ENCODE results near the gene IL17RD. TPM values are rescaled to one million over a fixed set of nuclear protein-coding genes. Genes with fewer than 3 reads are reported as not detected.
A peak's percentile ranks its signal among the peaks of the same experiment; 100 is the strongest.

Gene IL17RD
- total RNA-seq (1 to 10 TPM; 1.5 to 2.8 (median 2.3) TPM), polyA plus RNA-seq (0.59 TPM)
- long read RNA-seq, donor 1: 0 reads
- long read RNA-seq, donor 2: 0 reads
- long read RNA-seq, donor 3, full-length matches to known transcripts: 1 of 1 reads
- long read RNA-seq, donor 3, partial matches to known transcripts: 0 of 1 reads
- long read RNA-seq, donor 3, other reads (novel, unspliced or antisense): 0 of 1 reads
- long read RNA-seq, donor 4: 0 reads

DNA sequence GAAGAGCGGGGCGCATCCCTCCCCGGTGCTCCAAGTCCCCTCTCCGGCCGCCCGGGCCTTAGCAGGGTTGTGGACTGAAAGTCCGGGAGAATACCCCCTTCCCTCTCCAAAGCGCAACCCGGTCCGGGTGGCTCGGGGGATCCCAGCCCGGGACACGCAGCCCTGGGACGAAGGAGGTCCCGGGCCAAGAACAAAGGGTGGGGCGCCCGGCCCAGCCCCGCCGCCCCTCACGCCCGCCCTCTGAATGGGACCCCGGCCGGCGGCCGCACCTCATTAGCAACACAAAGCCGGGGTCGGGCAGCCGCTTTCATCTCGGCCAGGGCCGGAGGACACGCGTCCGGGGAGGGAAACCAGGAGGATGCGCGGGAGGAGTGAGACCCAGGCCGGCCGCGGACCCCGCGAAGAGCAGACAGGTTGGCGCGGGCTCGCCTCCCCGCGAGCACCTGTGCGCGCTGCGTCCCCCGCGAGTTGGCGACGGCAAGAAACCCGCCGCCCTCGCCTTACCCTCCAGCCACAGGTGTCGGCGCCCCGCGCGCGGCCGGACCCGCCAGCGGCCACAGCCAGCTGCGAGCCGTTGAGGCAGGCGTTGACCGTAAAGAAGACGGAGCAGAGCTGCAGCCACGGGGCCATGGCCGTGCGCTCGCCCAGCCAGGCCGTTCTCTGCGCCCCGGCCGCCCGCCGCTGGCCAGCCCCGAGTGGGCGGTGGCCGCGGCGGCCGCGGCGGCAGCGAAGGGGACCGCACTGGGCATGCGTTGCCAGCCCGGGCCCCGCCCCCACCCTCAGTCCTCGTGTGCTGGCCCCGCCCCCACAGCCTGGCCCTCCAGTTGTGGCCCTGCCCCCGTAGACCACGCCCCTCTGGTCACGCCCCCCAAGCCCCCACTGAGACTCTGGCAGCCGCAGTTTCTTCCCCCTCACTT lies at the start of gene IL17RD:
Gene IL17RD, minus strand, starts transcription at position 697 of the 917 bp plus-strand sequence. Its CDS starts 67 bp downstream, at position 630.
- peak; percentile 92 to 94 for ATAC-seq
- WGBS: under 1% methylated on average over 98 of the region's 98 CpGs

GRCh38 chr3:57206423-57206822 lies 41.3 kb upstream of the IL17RD start:
- 96% methylated on average over 2 of the region's 2 CpGs for WGBS
- H3K4me1 ChIP-seq (ENCODE audit: control insufficient read depth, insufficient read depth, low read length): no peaks in the 10 kb centered on the region
- no peaks in the 10 kb centered on the region for H3K9me3 ChIP-seq (ENCODE audit: control insufficient read depth, low read length)
- DNase-seq: no peak
- H3K4me3 ChIP-seq (ENCODE audit: low read length): no peak overlapping the region
- no peak overlapping the region for H3K27ac ChIP-seq (ENCODE audit: low read length)
- H3K27me3 ChIP-seq (ENCODE audit: control insufficient read depth, insufficient read depth): no peaks in the 10 kb centered on the region
- ATAC-seq: no peak
- intact Hi-C loops (cut with DNase I): no loop called here

More for the DNA sequence above, at the start of gene IL17RD:
- H3K4me1 ChIP-seq (ENCODE audit: control insufficient read depth, insufficient read depth, low read length): peaks cover 7% of the 10 kb centered on the region
- H3K27ac ChIP-seq (ENCODE audit: low read length): no peak within 1 kb of the TSS
- DNase-seq: peak; percentile 85 to 94 (median 93)
- H3K27me3 ChIP-seq (ENCODE audit: control insufficient read depth, insufficient read depth): no peaks in the 10 kb centered on the region
- intact Hi-C loops (cut with DNase I): no loop called here
- H3K4me3 ChIP-seq (ENCODE audit: low read length): peak within 1 kb of the TSS; percentile 83
- H3K9me3 ChIP-seq (ENCODE audit: control insufficient read depth, low read length): no peaks in the 10 kb centered on the region

GRCh38 chr3:57199895-57200297 lies 34.7 kb upstream of the IL17RD start, which contains the start of gene HESX1:
Gene HESX1 (minus strand): TSS chr3:57199978. CDS start chr3:57199918, 60 bp downstream.
- intact Hi-C loops (cut with DNase I): no loop called here
- no peak for ATAC-seq

DNA sequence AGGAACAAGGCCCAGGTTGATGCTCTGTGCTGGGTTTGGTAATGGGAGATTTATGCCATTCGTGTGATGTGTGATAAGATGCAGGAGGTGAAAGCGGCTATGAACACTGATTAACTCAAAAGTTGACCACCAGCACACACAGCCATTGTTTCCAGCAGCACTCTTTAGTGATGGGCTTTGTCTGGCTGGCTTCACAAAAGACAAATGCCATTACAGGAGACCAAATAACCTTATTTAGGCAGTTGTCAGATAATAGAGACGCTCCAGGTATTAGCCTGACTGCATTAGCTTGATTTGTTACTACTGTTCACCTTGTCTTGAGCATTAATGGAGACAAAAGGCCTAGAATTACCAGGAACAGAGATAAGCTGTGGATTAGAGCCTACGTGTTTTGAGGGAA lies 29.5 kb upstream of the IL17RD start:
- Histone ChIP-seq H3K4me3 (ENCODE audit: low read length) (no peak overlapping the region), H3K9me3 (ENCODE audit: control insufficient read depth, low read length) (no peaks in the 10 kb centered on the region), H3K4me1 (ENCODE audit: control insufficient read depth, insufficient read depth, low read length) (no peaks in the 10 kb centered on the region), H3K27ac (ENCODE audit: low read length) (no peak overlapping the region), H3K27me3 (ENCODE audit: control insufficient read depth, insufficient read depth) (no peaks in the 10 kb centered on the region)
- WGBS: 84% methylated on average over 4 of the region's 4 CpGs
- ATAC-seq (no peak), DNase-seq (no peak)
- intact Hi-C loops (cut with DNase I): no loop called here

More at GRCh38 chr3:57199895-57200297, 34.7 kb upstream of the IL17RD start, which contains the start of gene HESX1:
- Histone ChIP-seq H3K4me1 (ENCODE audit: control insufficient read depth, insufficient read depth, low read length) (no peaks in the 10 kb centered on the region), H3K4me3 (ENCODE audit: low read length) (no peak within 1 kb of the TSS), H3K27me3 (ENCODE audit: control insufficient read depth, insufficient read depth) (no peaks in the 10 kb centered on the region), H3K27ac (ENCODE audit: low read length) (no peak within 1 kb of the TSS), H3K9me3 (ENCODE audit: control insufficient read depth, low read length) (no peaks in the 10 kb centered on the region)
- whole genome bisulfite sequencing: 58% methylated on average over 4 of the region's 4 CpGs
- DNase-seq: no peak

- no peaks in the 10 kb centered on the region for H3K9me3 ChIP-seq (ENCODE audit: control insufficient read depth, low read length)
- no peak for DNase-seq
- WGBS: 96% methylated on average over 3 of the region's 3 CpGs
- H3K27me3 ChIP-seq (ENCODE audit: control insufficient read depth, insufficient read depth): no peaks in the 10 kb centered on the region
- intact Hi-C loops (cut with DNase I): no loop called here
- ATAC-seq: no peak
- no peak overlapping the region for H3K4me3 ChIP-seq (ENCODE audit: low read length)
- H3K27ac ChIP-seq (ENCODE audit: low read length): no peak overlapping the region
- H3K4me1 ChIP-seq (ENCODE audit: control insufficient read depth, insufficient read depth, low read length): no peaks in the 10 kb centered on the region
Measured at GRCh38 chr3:57192028-57192427, 26.9 kb upstream of the IL17RD start.

GRCh38 chr3:57184526-57184925 lies 19.4 kb upstream of the IL17RD start:
- no peaks in the 10 kb centered on the region for H3K9me3 ChIP-seq (ENCODE audit: control insufficient read depth, low read length)
- H3K4me1 ChIP-seq (ENCODE audit: control insufficient read depth, insufficient read depth, low read length): no peaks in the 10 kb centered on the region
- ATAC-seq (no peak), DNase-seq (no peak)
- no peaks in the 10 kb centered on the region for H3K27me3 ChIP-seq (ENCODE audit: control insufficient read depth, insufficient read depth)
- intact Hi-C loops (cut with DNase I): no loop called here
- H3K27ac ChIP-seq (ENCODE audit: low read length): no peak overlapping the region
- 51% methylated on average over 6 of the region's 6 CpGs for WGBS
- H3K4me3 ChIP-seq (ENCODE audit: low read length): no peak overlapping the region

DNA sequence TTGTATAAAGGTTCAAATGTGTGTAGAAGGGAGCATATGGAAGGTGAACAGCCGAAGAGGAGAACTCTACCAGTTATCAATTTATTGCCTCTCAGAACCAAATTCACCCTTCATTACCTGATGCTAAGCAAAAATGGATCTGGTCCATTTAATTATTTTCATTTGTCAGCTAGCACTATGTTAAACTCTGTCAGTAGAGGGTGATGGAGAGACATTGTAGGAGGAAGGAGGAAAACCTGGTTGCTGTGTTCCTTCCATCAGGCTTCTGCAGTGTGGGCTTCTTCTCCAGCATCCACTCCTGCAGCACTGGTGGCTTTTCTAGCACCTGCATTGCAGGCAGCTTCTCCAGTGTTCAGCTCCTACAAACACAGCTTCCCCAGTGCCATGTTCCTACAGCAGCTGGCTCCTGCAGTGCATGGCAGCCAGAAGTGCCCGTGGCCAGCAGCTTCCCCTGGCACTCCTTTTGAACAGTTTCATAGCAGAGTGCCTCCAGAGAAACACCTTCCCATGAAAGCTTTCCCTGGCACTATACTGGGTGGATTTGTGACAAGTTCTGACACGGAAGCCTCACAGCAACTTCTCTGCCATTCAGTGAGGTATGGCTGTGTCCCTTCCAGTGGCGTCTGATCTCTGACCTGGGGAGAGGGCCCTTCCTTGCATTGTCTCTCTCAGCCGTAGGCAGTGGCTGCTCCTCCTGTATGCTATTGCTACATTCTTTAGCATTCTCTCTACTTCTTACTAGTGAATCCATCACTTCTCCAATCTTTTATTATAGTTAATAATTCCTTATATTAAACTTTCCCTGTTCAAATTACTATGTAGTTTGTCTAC lies 14.6 kb upstream of the IL17RD start:
- WGBS: 77% methylated on average over 5 of the region's 5 CpGs
- Histone ChIP-seq H3K27me3 (ENCODE audit: control insufficient read depth, insufficient read depth) (peaks cover 3% of the 10 kb centered on the region), H3K27ac (ENCODE audit: low read length) (no peak overlapping the region), H3K4me3 (ENCODE audit: low read length) (no peak overlapping the region), H3K9me3 (ENCODE audit: control insufficient read depth, low read length) (no peaks in the 10 kb centered on the region), H3K4me1 (ENCODE audit: control insufficient read depth, insufficient read depth, low read length) (no peaks in the 10 kb centered on the region)
- intact Hi-C loops (cut with DNase I): no loop called here
- DNase-seq: no peak
- peak in 1 of 2 donors; percentile 22 for ATAC-seq

GRCh38 chr3:57176045-57176444 lies 10.9 kb upstream of the IL17RD start:
- Histone ChIP-seq H3K27ac (ENCODE audit: low read length) (no peak overlapping the region), H3K4me3 (ENCODE audit: low read length) (no peak overlapping the region), H3K9me3 (ENCODE audit: control insufficient read depth, low read length) (no peaks in the 10 kb centered on the region), H3K4me1 (ENCODE audit: control insufficient read depth, insufficient read depth, low read length) (no peaks in the 10 kb centered on the region), H3K27me3 (ENCODE audit: control insufficient read depth, insufficient read depth) (peaks cover 3% of the 10 kb centered on the region)
- ATAC-seq: no peak
- WGBS: 59% methylated on average over 1 of the region's 1 CpG
- intact Hi-C loops (cut with DNase I): no loop called here
- DNase-seq: no peak

- intact Hi-C loops (cut with DNase I): loop anchor here in 1 of 4 donors (5.0 kb wide), 1 partner anchor 259 kb away; no protein-coding TSS in a partner anchor
- Histone ChIP-seq H3K4me1 (ENCODE audit: control insufficient read depth, insufficient read depth, low read length) (peaks cover 4% of the 10 kb centered on the region), H3K27me3 (ENCODE audit: control insufficient read depth, insufficient read depth) (peaks cover 3% of the 10 kb centered on the region), H3K4me3 (ENCODE audit: low read length) (no peak overlapping the region), H3K9me3 (ENCODE audit: control insufficient read depth, low read length) (no peaks in the 10 kb centered on the region), H3K27ac (ENCODE audit: low read length) (no peak overlapping the region)
- ATAC-seq: no peak
- DNase-seq: no peak
- 63% methylated on average over 2 of the region's 2 CpGs for WGBS
Measured at GRCh38 chr3:57173687-57174086, 8.5 kb upstream of the IL17RD start.

DNA sequence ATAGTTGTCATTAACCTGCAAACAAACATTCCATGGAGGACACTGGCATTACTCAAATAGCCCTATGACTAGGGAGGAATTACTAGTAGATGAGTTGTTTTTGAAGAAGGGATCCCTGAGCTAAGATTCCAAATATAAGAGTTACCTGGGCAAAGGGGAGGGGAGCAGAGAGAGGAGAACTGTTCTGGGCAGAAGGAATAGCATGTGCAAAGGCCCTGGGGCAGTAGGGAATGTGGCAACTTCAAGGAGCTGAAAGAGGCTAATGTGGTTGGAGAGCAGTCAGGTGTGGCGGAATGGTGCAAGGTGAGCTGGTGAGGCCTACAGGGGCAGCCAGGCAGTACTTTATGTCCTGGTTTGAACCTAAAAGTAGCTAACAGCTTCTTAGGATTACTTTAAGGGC lies 5.8 kb upstream of the IL17RD start:
- 94% methylated on average over 1 of the region's 1 CpG for WGBS
- Histone ChIP-seq H3K27ac (ENCODE audit: low read length) (no peak overlapping the region), H3K4me1 (ENCODE audit: control insufficient read depth, insufficient read depth, low read length) (peaks cover 4% of the 10 kb centered on the region), H3K4me3 (ENCODE audit: low read length) (no peak overlapping the region), H3K27me3 (ENCODE audit: control insufficient read depth, insufficient read depth) (peaks cover 2% of the 10 kb centered on the region), H3K9me3 (ENCODE audit: control insufficient read depth, low read length) (no peaks in the 10 kb centered on the region)
- no peak for DNase-seq
- intact Hi-C loops (cut with DNase I): loop anchor here in 1 of 4 donors (5.0 kb wide), 1 partner anchor 261 kb away; no protein-coding TSS in a partner anchor
- no peak for ATAC-seq

All from right cardiac atrium (tissue), 5 donors.